ENCODE data around the gene MED17. TPM values are rescaled to one million over a fixed set of nuclear protein-coding genes. Genes with fewer than 3 reads are reported as not detected.

The MED17 gene
- total and polyA plus RNA-seq, 2 of the 13 experiments (the other 11 are each of a cell fraction or from before 2014, with no cell fraction given): 23.1 to 37.0 TPM

- Histone ChIP-seq H3K27ac (ENCODE audit: extremely low read length, insufficient read depth, low read length) (peak overlapping the region; percentile 100), H4K20me1 (ENCODE audit: insufficient read depth, low read length) (peaks cover 33% of the 10 kb centered on the region), H3K36me3 (replicated peaks in 1 of 2; ENCODE audit: control insufficient read depth in 1 of 2, insufficient read depth in 2 of 2, low read length in 2 of 2) (peaks cover 4 to 25% of the 10 kb centered on the region in 2 experiments; a peak in 3 of 5 replicates), H3K4me1 (ENCODE audit: insufficient read depth, low read length) (peaks cover 57% of the 10 kb centered on the region), H3K79me2 (ENCODE audit: insufficient read depth, low read length) (peaks cover 85% of the 10 kb centered on the region), H2AFZ (ENCODE audit: low read length) (no peak overlapping the region), H3K4me3 (replicated peaks in 1 of 3; ENCODE audit: insufficient read depth in 1 of 3, low read depth in 2 of 3, low read length in 3 of 3) (peak overlapping the region; percentile 79 to 90 (median 85)), H3K9me3 (ENCODE audit: low read length) (no peaks in the 10 kb centered on the region), H3K4me2 (ENCODE audit: low read depth, low read length) (peak overlapping the region; percentile 81), H3K27me3 (ENCODE audit: control insufficient read depth in 1 of 2, insufficient read depth in 2 of 2, low read length in 2 of 2) (peaks cover 0 to 2% of the 10 kb centered on the region in 2 experiments; a peak in 2 of 5 replicates), H3K9ac (ENCODE audit: insufficient read depth, low read depth, low read length) (peak overlapping the region; percentile 100)
- in situ Hi-C loops (cut with HindIII; ENCODE audit: extremely low pct_ligation_motif_present, low pct_unique_long_range_greater_than_20kb) (loop anchor here (5.0 kb wide), 1 partner anchor 40 kb away; the partner anchor contains the start of gene MED17), intact Hi-C loops (cut with micrococcal nuclease; ENCODE audit: unreplicated experiment) (loop anchor here (1.0 kb wide), 1 partner anchor 42 kb away; the partner anchor contains the start of gene MED17)
- FAIRE-seq (peak; percentile 81), DNase-seq (ENCODE audit: low spot score) (peak; percentile 95), ATAC-seq (peak; percentile 69)
- 2% methylated on average over 7 of the region's 8 CpGs for WGBS (ENCODE audit: low lambda C conversion rate)
- TSS peak; percentile 87 for BruUV-seq (replicated peaks)
- POLR2A ChIA-PET: interaction anchor here (0.7 to 5.4 kb wide), 36 partner anchors 9 to 771 kb away, joined by 3 to 114 read pairs (median 4); partner anchors contain the start of genes ANKRD49, C11orf97, CEP295 and MED17
- CTCF ChIA-PET (ENCODE audit: low intra/inter-chr PET ratio, low total read pairs): no interaction called here
- TF ChIP-seq ZNF160 (CRISPR knock-in tag; IDR thresholded peaks at IDR 0.05): no peak
- TF ChIP-seq ISX (CRISPR knock-in tag; conservative IDR thresholded peaks at IDR 0.05): peak; percentile 24; the same call in 1 of the 2 replicates
- no peak for TF ChIP-seq AKAP8 (CRISPR knock-in tag; IDR thresholded peaks at IDR 0.05)
- TF ChIP-seq, protein P1, sequence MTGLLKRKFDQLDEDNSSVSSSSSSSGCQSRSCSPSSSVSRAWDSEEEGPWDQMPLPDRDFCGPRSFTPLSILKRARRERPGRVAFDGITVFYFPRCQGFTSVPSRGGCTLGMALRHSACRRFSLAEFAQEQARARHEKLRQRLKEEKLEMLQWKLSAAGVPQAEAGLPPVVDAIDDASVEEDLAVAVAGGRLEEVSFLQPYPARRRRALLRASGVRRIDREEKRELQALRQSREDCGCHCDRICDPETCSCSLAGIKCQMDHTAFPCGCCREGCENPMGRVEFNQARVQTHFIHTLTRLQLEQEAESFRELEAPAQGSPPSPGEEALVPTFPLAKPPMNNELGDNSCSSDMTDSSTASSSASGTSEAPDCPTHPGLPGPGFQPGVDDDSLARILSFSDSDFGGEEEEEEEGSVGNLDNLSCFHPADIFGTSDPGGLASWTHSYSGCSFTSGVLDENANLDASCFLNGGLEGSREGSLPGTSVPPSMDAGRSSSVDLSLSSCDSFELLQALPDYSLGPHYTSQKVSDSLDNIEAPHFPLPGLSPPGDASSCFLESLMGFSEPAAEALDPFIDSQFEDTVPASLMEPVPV (CRISPR knock-in tag; IDR thresholded peaks at IDR 0.05): no peak
- no peak for TF ChIP-seq FOXK2 (IDR thresholded peaks at IDR 0.05)
- no peak for TF ChIP-seq TSC22D2 (CRISPR knock-in tag; IDR thresholded peaks at IDR 0.05; ENCODE audit: borderline replicate concordance)
- TF ChIP-seq ARID3A (IDR thresholded peaks at IDR 0.05; ENCODE audit: low read depth, low read length): no peak
- TF ChIP-seq, protein P2, sequence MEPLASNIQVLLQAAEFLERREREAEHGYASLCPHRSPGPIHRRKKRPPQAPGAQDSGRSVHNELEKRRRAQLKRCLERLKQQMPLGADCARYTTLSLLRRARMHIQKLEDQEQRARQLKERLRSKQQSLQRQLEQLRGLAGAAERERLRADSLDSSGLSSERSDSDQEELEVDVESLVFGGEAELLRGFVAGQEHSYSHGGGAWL (CRISPR knock-in tag; IDR thresholded peaks at IDR 0.05): no peak
- no peak for TF ChIP-seq ATF4 (CRISPR knock-in tag; IDR thresholded peaks at IDR 0.05)
- peak; percentile 85; the same call in 1 of the 2 replicates for TF ChIP-seq ZNF414 (CRISPR knock-in tag; IDR thresholded peaks at IDR 0.05)
- TF ChIP-seq HDAC1 (CRISPR knock-in tag; IDR thresholded peaks at IDR 0.05): no peak
- TF ChIP-seq NFYC (CRISPR knock-in tag; IDR thresholded peaks at IDR 0.05): no peak
- no peak for TF ChIP-seq KAT7 (CRISPR knock-in tag; IDR thresholded peaks at IDR 0.05; ENCODE audit: borderline replicate concordance)
- TF ChIP-seq ZNF598 (CRISPR knock-in tag; IDR thresholded peaks at IDR 0.05; ENCODE audit: borderline replicate concordance): no peak
- no peak for TF ChIP-seq SPEN (CRISPR knock-in tag; IDR thresholded peaks at IDR 0.05; ENCODE audit: low read depth)
- TF ChIP-seq NFKB2 (CRISPR knock-in tag; IDR thresholded peaks at IDR 0.05; ENCODE audit: borderline replicate concordance): no peak
- TF ChIP-seq NR0B2 (CRISPR knock-in tag; IDR thresholded peaks at IDR 0.05): no peak
Measured at GRCh38 chr11:93741882-93742226, 42.2 kb upstream of the MED17 start.

Measured in HepG2 (cell line).